Small intestine (tissue), 7 donors: Measurements from ENCODE around the gene MED26. TPM values are rescaled to one million over a fixed set of nuclear protein-coding genes. Genes with fewer than 3 reads are reported as not detected.
A peak's percentile ranks its signal among the peaks of the same experiment; 100 is the strongest.
"Not testable (repeated sequence)": the region's sequence is repeated elsewhere in the genome, so short reads cannot be mapped to it uniquely, and the experiment has no call there.

Experiments
- DNase-seq, 2 donors: peaks; one replicate each; pipeline versions ENCODE4 v3.0.0 to v3.0.0-alpha.2; 2013
- FAIRE-seq: peaks from 2 replicates; lab custom pipeline; 2012; peaks lifted over from hg19 to GRCh38; lab: Jason Lieb, UNC
- H3K27ac ChIP-seq, 3 donors: one replicate each; pipeline ENCODE4 v1.5.1; 2013; ENCODE audit warnings: low read length in 2 of 3, mild to moderate bottlenecking in 2 of 3, control low read depth in 1 of 3, inconsistent platforms in 1 of 3, low read depth in 1 of 3, moderate library complexity in 1 of 3
- H3K27me3 ChIP-seq, 3 donors: one replicate each; pipeline ENCODE4 v1.6.1; 2013; ENCODE audit warnings: low read length in 3 of 3, inconsistent platforms in 1 of 3; ENCODE audit not compliant: control insufficient read depth in 3 of 3, insufficient read depth in 3 of 3
- H3K36me3 ChIP-seq, 3 donors: one replicate each; pipeline ENCODE4 v1.6.1; 2013; ENCODE audit warnings: low read length in 3 of 3, inconsistent platforms in 1 of 3, low read depth in 1 of 3, mild to moderate bottlenecking in 1 of 3, moderate library complexity in 1 of 3; ENCODE audit not compliant: control insufficient read depth in 3 of 3, insufficient read depth in 2 of 3
- H3K4me1 ChIP-seq, 3 donors: one replicate each; pipeline ENCODE4 v1.6.1; 2013; ENCODE audit warnings: low read length in 2 of 3, inconsistent platforms in 1 of 3, low read depth in 1 of 3, mild to moderate bottlenecking in 1 of 3, moderate library complexity in 1 of 3; ENCODE audit not compliant: control insufficient read depth in 3 of 3, insufficient read depth in 2 of 3
- H3K4me3 ChIP-seq, 3 donors: one replicate each; pipeline ENCODE4 v1.5.1; 2013; ENCODE audit warnings: low read length in 3 of 3, control low read depth in 1 of 3, inconsistent platforms in 1 of 3, low read depth in 1 of 3, mild to moderate bottlenecking in 1 of 3, moderate library complexity in 1 of 3
- H3K9me3 ChIP-seq, 2 donors: one replicate each; pipeline ENCODE4 v1.6.1; 2013; ENCODE audit warnings: low read depth in 1 of 2, low read length in 1 of 2; ENCODE audit not compliant: control insufficient read depth in 2 of 2, insufficient read depth in 1 of 2
- WGBS, 3 donors: extraction: QIAGEN DNeasy Blood & Tissue Kit; methylation state at CpG; one replicate each; pipeline ENCODE4 v1.1.7; 2013; 5-methylcytosine and 5-hydroxymethylcytosine counted together
- polyA plus RNA-seq, 4 donors: library from polyadenylated mRNA; stranded (reverse) in 3 of 4; unstranded in 1 of 4; fragments of 200-250 nt in 3 of 4; fragments of 120-200 nt in 1 of 4; gene quantifications; one replicate each; pipeline versions ENCODE4 v1.2.1 to v1.2.3, GENCODE V29; 2013
- donor health status: healthy with polysubstance abuse.
- donor health status: control.
- donor health status: control.
- donor health status: Bipolar disorder and iron deficiency.
- donor health status: healthy.

MED26 gene
- polyA plus RNA-seq, 4 donors, result 4.6 to 7.9 (median 5.4) TPM

- Histone ChIP-seq H3K4me3 (no peak overlapping the region), H3K9me3 (no peaks in the 10 kb centered on the region), H3K36me3 (no peaks in the 10 kb centered on the region), H3K27ac (no peak overlapping the region), H3K4me1 (no peaks in the 10 kb centered on the region), H3K27me3 (no peaks in the 10 kb centered on the region)
- FAIRE-seq, result no peak
- DNase-seq, result no peak
- 92 to 96% (median 95%) methylated on average over 13 of the region's 13 CpGs for WGBS, 3 donors
These were observed 42.3 kb upstream of the MED26 start for GRCh38 chr19:16670291-16670690.

- WGBS, 3 donors, result 93 to 96% (median 93%) methylated on average over 4 of the region's 4 CpGs
- not testable (repeated sequence) for FAIRE-seq
These were observed 40.7 kb upstream of the MED26 start for GRCh38 chr19:16668702-16669101.

DNA sequence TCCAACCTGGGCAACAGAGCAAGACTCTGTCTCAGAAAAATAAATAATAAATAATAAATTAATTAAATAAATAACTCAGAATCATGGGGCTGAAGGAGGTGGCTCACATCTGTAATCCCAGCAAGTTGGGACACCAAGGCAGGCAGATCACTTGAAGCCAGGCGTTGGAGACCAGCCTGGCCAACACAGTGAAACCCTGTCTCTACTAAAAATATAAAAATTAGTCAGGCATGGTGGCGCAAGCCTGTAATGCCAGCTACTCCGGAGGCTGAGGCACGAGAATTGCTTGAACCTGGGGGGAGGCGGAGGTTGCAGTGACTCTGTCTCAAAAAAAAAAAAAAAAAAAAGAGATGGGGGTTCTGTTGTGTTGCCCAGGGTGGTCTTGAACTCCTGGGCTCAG lies 40.2 kb upstream of the MED26 start:
- no peak overlapping the region for H3K27ac ChIP-seq
- WGBS, 3 donors, result 96 to 97% (median 96%) methylated on average over 5 of the region's 5 CpGs
- FAIRE-seq (no peak), DNase-seq (no peak)
- H3K9me3 ChIP-seq, result no peaks in the 10 kb centered on the region
- H3K27me3 ChIP-seq, result no peaks in the 10 kb centered on the region
- no peaks in the 10 kb centered on the region for H3K36me3 ChIP-seq
- no peak overlapping the region for H3K4me3 ChIP-seq
- no peaks in the 10 kb centered on the region for H3K4me1 ChIP-seq

More at GRCh38 chr19:16668702-16669101, 40.7 kb upstream of the MED26 start:
- H3K9me3 ChIP-seq, DNase-seq, H3K27ac ChIP-seq, H3K36me3 ChIP-seq, H3K4me1 ChIP-seq, H3K4me3 ChIP-seq, H3K27me3 ChIP-seq: not testable (repeated sequence)

DNA sequence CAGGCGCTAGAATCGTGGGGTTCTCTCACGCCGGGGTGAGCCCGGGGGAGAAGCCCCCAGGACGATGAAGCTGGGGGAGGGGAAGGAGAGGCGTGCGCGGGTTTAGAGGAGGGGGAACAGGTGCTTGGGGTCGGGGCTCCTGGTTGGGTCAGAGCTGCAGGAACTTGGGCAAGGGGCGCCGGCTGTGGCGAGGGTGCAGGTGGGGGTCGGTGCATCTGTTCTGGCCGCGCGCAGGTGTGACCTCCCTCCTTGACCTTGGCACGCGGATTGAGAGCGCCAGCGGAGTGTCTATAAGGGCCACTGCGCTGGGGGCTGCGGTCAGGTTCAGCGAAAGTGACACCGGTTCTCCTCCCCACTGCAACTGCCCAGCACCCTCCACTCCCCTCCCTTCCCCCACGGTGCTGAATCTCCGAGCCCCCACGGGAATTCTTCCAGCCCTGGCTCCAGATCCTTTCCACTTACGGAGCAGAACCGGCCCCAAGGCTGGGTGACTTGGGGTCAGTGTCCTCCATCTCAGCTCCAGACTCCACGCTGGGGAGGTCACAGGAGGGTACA lies 33.6 kb upstream of the MED26 start:
- H3K9me3 ChIP-seq, result no peaks in the 10 kb centered on the region
- peaks cover 0 to 4% (median 0%) of the 10 kb centered on the region in 3 donors for H3K4me1 ChIP-seq
- no peaks in the 10 kb centered on the region for H3K27me3 ChIP-seq
- FAIRE-seq (no peak), DNase-seq (peak in 1 of 2 donors; percentile 24)
- H3K36me3 ChIP-seq, result peaks cover 0 to 23% (median 7%) of the 10 kb centered on the region in 3 donors
- no peak overlapping the region for H3K27ac ChIP-seq
- peak overlapping the region; percentile 34 to 75 (median 57) for H3K4me3 ChIP-seq
- 1 to 3% (median 2%) methylated on average over 29 to 31 of the region's 31 CpGs for WGBS, 3 donors

DNA sequence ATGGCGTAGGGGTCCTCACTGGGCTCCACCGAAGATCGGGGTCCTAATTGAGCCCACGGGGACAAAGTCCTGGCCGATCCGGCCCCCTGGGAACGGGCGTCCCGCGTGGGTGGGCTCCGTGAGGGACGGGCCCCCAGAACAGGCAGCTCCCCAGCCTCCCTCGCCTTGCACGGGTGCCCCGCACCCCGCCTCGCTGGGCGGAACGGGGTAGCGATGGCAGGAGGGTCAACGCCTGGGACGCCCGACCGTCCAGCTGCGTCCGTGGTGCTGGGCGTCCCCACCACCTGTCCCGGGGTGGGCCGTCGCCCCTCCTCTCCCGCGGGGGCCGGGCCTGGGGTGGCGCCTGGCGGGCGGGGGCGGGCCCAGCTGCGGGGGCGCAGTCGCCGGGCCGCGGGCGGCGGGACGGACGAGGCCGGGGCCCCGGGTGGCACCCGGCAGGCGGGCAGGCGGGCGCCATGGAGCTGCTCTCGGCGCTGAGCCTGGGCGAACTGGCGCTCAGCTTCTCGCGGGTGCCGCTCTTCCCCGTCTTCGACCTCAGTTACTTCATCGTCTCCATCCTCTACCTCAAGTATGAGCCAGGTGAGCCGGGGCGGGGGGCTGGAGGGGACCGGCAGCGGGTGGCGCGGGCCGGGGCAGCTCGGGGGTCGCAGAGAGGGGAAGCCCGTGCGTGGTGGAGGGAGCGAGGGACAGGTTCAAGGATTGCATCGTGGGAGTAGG lies 32.9 kb upstream of the MED26 start, which contains the start of gene TMEM38A:
TMEM38A (plus strand) TSS at position 377 of the 717 bp plus-strand sequence; CDS start at position 456, 79 bp downstream.
- 0 to 2% (median 1%) methylated on average over 52 to 76 of the region's 76 CpGs for WGBS, 3 donors
- Histone ChIP-seq H3K4me3 (peak within 1 kb of the TSS; percentile 57 to 85 (median 77)), H3K27me3 (no peaks in the 10 kb centered on the region), H3K4me1 (peaks cover 0 to 4% (median 0%) of the 10 kb centered on the region in 3 donors), H3K9me3 (no peaks in the 10 kb centered on the region), H3K36me3 (peaks cover 0 to 29% (median 7%) of the 10 kb centered on the region in 3 donors), H3K27ac (peak within 1 kb of the TSS in 2 of 3 donors; percentile 91 to 93)
- peak; percentile 36 to 54 for DNase-seq
- FAIRE-seq, result no peak

DNA sequence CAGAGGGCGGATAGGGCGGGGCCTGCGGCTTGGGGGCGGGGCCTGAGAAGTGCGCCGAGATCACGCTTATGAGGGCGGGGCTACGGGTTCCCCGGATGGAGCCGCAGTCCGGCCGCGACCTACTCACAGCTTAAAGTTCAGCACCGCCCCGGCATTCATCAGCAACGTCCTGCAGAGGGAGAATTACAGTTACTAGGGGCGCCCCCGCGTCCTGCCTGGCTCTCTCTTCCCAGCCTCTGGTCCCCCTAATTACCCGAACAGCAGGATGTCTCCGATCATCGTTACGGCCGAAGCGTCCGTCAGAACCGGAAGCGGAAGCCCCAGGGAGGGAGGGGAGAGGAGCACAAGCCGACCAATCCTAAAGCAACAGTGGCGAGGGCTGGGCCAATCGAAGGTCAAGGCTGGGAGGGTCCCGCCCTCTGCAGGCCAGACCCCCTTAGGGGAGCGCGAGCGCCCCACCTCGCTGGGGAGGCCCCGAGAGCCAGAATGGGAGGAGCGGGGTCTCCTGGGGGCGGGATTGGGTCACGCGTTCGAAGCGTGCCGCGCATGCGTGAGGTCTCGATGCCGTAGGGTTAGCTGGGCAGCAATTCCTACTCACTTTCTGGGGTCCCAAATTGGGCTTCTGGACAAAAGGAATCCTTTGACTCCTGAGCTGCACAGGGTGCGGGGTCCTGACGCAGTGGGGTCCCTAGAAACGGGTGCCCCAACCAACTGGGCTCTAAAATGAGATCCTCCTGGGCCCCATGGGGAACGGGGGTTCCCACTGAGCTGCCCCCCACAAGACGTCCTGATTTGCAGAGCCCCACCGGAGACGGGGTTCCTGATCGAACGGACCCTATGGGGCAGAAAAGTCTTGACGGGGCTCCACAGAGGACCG lies 32.1 kb upstream of the MED26 start, which contains the start of gene SMIM7:
SMIM7 (minus strand) TSS at position 313 of the 877 bp plus-strand sequence; CDS start at position 279, 34 bp downstream.
- peaks cover 1 to 36% (median 7%) of the 10 kb centered on the region in 3 donors for H3K36me3 ChIP-seq
- 1% methylated on average over 58 to 60 of the region's 60 CpGs for WGBS, 3 donors
- FAIRE-seq, result no peak

DNA sequence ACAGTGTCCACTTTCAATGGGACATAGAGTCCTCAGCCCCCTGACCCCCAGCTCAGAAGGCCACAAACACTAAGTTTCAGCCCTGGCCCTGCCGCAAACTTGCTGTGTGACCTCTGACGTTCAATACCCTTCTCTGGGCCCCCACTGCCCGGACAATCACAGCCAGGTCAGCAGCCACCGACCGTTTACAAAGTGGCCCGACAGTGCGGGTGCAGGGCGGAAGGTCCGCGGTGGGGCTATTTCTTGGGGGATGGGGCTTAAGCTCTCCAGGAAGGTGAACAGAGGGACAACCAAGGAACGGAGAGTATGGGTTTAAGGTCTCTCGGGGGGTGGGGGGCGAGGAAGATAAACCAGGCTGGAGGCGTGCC lies 31.4 kb upstream of the MED26 start:
- H3K27ac ChIP-seq, result peak overlapping the region in 2 of 3 donors; percentile 41 to 93
- 1 to 3% (median 1%) methylated on average over 14 of the region's 14 CpGs for WGBS, 3 donors
- no peaks in the 10 kb centered on the region for H3K9me3 ChIP-seq
- FAIRE-seq (no peak), DNase-seq (no peak)
- peak overlapping the region; percentile 57 to 85 (median 77) for H3K4me3 ChIP-seq
- peaks cover 3 to 40% (median 7%) of the 10 kb centered on the region in 3 donors for H3K36me3 ChIP-seq
- peaks cover 0 to 4% (median 0%) of the 10 kb centered on the region in 3 donors for H3K4me1 ChIP-seq
- no peaks in the 10 kb centered on the region for H3K27me3 ChIP-seq

More for the DNA sequence above, 32.1 kb upstream of the MED26 start, which contains the start of gene SMIM7:
- Histone ChIP-seq H3K4me3 (peak within 1 kb of the TSS; percentile 57 to 85 (median 77)), H3K27ac (peak within 1 kb of the TSS in 2 of 3 donors; percentile 91 to 93), H3K27me3 (no peaks in the 10 kb centered on the region), H3K4me1 (peaks cover 0 to 4% (median 0%) of the 10 kb centered on the region in 3 donors), H3K9me3 (no peaks in the 10 kb centered on the region)
- DNase-seq, result peak; percentile 99

DNA sequence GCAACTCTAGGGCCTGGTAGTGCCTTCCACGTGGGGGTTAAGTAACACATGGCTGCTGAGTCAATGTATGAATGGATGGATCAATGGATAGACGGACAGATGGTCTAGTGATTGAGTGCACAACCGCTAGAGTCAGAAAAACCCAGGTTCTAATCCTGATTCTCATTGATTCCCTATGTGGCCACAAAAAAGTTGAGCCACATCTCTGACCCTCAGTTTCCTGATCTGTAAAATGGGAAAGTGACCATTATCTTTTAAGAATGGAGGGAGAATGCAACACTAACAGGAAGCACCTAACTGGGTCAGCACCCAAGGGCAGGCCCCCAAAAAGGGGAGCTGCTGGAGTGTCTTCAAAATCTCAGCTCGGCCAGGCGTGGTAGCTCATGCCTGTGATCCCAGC lies 29.4 kb upstream of the MED26 start:
- no peak overlapping the region for H3K27ac ChIP-seq
- DNase-seq (no peak), FAIRE-seq (no peak)
- no peak overlapping the region for H3K4me3 ChIP-seq
- no peaks in the 10 kb centered on the region for H3K27me3 ChIP-seq
- H3K9me3 ChIP-seq, result no peaks in the 10 kb centered on the region
- H3K36me3 ChIP-seq, result peaks cover 9 to 60% (median 16%) of the 10 kb centered on the region in 3 donors
- H3K4me1 ChIP-seq, result peaks cover 0 to 4% (median 0%) of the 10 kb centered on the region in 3 donors
- WGBS, 3 donors, result 85 to 90% (median 90%) methylated on average over 5 of the region's 5 CpGs
